ENCODE measurements around the gene RBM33.

DNA sequence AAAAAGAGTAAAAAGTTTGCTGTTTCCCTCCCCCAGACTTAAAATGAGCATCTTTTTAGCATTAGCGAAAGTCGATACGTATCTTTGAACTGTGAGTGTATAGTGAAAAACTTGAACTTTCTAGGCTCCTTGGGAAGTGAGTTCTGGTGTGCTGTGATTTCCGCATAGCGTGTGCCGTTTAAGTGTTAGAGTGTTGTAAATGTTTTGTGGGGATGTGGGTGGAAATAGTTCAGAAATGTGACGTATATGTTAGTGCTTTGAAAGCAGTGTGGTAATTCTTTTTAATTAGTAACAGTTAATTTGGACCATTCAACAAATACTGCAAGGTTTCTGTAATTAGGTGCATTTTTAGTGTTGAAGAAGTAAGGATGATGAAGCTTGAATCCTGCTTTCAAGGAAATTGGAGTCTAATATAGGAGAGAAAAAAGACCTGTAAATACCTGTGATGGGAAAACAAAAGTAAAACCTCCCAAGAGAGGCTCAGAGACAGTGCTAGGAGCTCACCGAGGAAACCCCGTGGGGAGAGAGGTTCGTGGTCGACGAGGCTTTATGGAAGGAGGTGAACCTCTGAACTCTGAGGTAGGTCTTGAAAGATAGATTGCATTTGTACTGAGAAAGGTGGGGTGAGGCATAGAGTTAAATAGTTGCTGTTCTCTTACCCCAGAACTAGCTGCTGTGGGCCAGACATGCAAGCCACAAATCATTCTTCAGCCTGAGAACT lies 40.8 kb downstream of the RBM33 start:
- TF ChIP-seq, protein P1, sequence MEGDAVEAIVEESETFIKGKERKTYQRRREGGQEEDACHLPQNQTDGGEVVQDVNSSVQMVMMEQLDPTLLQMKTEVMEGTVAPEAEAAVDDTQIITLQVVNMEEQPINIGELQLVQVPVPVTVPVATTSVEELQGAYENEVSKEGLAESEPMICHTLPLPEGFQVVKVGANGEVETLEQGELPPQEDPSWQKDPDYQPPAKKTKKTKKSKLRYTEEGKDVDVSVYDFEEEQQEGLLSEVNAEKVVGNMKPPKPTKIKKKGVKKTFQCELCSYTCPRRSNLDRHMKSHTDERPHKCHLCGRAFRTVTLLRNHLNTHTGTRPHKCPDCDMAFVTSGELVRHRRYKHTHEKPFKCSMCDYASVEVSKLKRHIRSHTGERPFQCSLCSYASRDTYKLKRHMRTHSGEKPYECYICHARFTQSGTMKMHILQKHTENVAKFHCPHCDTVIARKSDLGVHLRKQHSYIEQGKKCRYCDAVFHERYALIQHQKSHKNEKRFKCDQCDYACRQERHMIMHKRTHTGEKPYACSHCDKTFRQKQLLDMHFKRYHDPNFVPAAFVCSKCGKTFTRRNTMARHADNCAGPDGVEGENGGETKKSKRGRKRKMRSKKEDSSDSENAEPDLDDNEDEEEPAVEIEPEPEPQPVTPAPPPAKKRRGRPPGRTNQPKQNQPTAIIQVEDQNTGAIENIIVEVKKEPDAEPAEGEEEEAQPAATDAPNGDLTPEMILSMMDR (IDR thresholded peaks at IDR 0.05): no peak
- no peak for TF ChIP-seq RFX5 (IDR thresholded peaks at IDR 0.05)
- no peak for TF ChIP-seq SMC3 (IDR thresholded peaks at IDR 0.05)
- no peak for TF ChIP-seq CBX2 (IDR thresholded peaks at IDR 0.05; ENCODE audit: borderline replicate concordance, low read depth)
- no peak for TF ChIP-seq KDM5A (IDR thresholded peaks at IDR 0.05)

All from A549 (cell line).